Measurements from ENCODE around the gene ISL2. TPM values are rescaled to one million over a fixed set of nuclear protein-coding genes. Genes with fewer than 3 reads are reported as not detected.

Gene ISL2
- total and polyA plus RNA-seq, 9 of the 15 experiments (the other 6 are each of a cell fraction or from before 2014, with no cell fraction given), result 0.15 to 23.7 (median 4.0) TPM

GRCh38 chr15:76346669-76347481 is 10.3 kb downstream of the ISL2 start:
- H3K9me3 ChIP-seq (replicated peaks; ENCODE audit: control insufficient read depth, insufficient read depth, low read depth, low read length), result no peaks in the 10 kb centered on the region
- H3K4me1 ChIP-seq (replicated peaks in 1 of 2; ENCODE audit: control insufficient read depth in 2 of 2, insufficient read depth in 2 of 2, low read length in 2 of 2), result peaks cover 0 to 13% of the 10 kb centered on the region in 2 experiments; a peak in 1 of 5 replicates
- ChIA-PET CTCF (ENCODE audit: low intra/inter-chr PET ratio) (no interaction called here), POLR2A (interaction anchor here (2.6 kb wide), 1 partner anchor 10 kb away, joined by 18 read pairs; the partner anchor contains the start of gene ISL2)
- in situ Hi-C loops (cut with MboI) (no loop called here), intact Hi-C loops (cut with micrococcal nuclease) (no loop called here)
- H3K9me1 ChIP-seq (ENCODE audit: control insufficient read depth, insufficient read depth, low read length), result no peaks in the 10 kb centered on the region
- WGBS (ENCODE audit: insufficient coverage, low coverage, missing lambda C conversion rate), result 96% methylated on average over 15 of the region's 74 CpGs
- no peak overlapping the region for H3K9ac ChIP-seq (ENCODE audit: insufficient read depth in 1 of 2, low read depth in 2 of 2, low read length in 2 of 2)
- no peaks in the 10 kb centered on the region for H3K27me3 ChIP-seq (ENCODE audit: control insufficient read depth in 2 of 2, insufficient read depth in 2 of 2, low read length in 2 of 2)
- BruUV-seq (replicated peaks), result no TSS peak
- no peak overlapping the region for H3K4me3 ChIP-seq
- H3K4me2 ChIP-seq (ENCODE audit: insufficient read depth, low read length), result no peak overlapping the region
- DNase-seq (ENCODE audit: extremely low read depth in 1 of 4, low spot score in 3 of 4), result no peak
- no peak for FAIRE-seq
- peaks cover 24% of the 10 kb centered on the region; the same call in 2 of the 3 replicates for H3K36me3 ChIP-seq (ENCODE audit: control insufficient read depth, insufficient read depth, low read length)
- H3K27ac ChIP-seq (ENCODE audit: extremely low read depth, low read depth, low read length), result no peak overlapping the region
- ATAC-seq, result no peak
- no peak overlapping the region for H2AFZ ChIP-seq (ENCODE audit: low read depth, low read length)
- 0 out of 3 replicates have a peak, but pooled peaks cover 2% of the 10 kb centered on the region for H3K79me2 ChIP-seq (ENCODE audit: control insufficient read depth, insufficient read depth, low read length)
- no peaks in the 10 kb centered on the region for H4K20me1 ChIP-seq (replicated peaks; ENCODE audit: control insufficient read depth, insufficient read depth, low read length)
- no peak for TF ChIP-seq SAP30 (IDR thresholded peaks at IDR 0.05; ENCODE audit: borderline replicate concordance, insufficient read depth, low read depth, low read length, poor library complexity, severe bottlenecking)
- TF ChIP-seq RBFOX2 (IDR thresholded peaks at IDR 0.05; ENCODE audit: low read depth, low read length), result 0 out of 2 replicates have a peak, but pooled peaks have one; percentile 3
- TF ChIP-seq, protein P1, sequence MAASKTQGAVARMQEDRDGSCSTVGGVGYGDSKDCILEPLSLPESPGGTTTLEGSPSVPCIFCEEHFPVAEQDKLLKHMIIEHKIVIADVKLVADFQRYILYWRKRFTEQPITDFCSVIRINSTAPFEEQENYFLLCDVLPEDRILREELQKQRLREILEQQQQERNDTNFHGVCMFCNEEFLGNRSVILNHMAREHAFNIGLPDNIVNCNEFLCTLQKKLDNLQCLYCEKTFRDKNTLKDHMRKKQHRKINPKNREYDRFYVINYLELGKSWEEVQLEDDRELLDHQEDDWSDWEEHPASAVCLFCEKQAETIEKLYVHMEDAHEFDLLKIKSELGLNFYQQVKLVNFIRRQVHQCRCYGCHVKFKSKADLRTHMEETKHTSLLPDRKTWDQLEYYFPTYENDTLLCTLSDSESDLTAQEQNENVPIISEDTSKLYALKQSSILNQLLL (CRISPR knock-in tag; IDR thresholded peaks at IDR 0.05; ENCODE audit: borderline replicate concordance), result no peak
- peak; percentile 16 for TF ChIP-seq POLR2G (IDR thresholded peaks at IDR 0.05; ENCODE audit: low read depth, low read length)
- TF ChIP-seq MED1 (CRISPR knock-in tag; IDR thresholded peaks at IDR 0.05; ENCODE audit: borderline replicate concordance), result no peak
- TF ChIP-seq SRSF1 (IDR thresholded peaks at IDR 0.05; ENCODE audit: low read depth, low read length), result no peak
- no peak for TF ChIP-seq FOXJ2 (tag; IDR thresholded peaks at IDR 0.05)
- TF ChIP-seq RNF2 (IDR thresholded peaks at IDR 0.05), result no peak
- no peak for TF ChIP-seq NCOR1 (IDR thresholded peaks at IDR 0.05)
- TF ChIP-seq, protein P2, sequence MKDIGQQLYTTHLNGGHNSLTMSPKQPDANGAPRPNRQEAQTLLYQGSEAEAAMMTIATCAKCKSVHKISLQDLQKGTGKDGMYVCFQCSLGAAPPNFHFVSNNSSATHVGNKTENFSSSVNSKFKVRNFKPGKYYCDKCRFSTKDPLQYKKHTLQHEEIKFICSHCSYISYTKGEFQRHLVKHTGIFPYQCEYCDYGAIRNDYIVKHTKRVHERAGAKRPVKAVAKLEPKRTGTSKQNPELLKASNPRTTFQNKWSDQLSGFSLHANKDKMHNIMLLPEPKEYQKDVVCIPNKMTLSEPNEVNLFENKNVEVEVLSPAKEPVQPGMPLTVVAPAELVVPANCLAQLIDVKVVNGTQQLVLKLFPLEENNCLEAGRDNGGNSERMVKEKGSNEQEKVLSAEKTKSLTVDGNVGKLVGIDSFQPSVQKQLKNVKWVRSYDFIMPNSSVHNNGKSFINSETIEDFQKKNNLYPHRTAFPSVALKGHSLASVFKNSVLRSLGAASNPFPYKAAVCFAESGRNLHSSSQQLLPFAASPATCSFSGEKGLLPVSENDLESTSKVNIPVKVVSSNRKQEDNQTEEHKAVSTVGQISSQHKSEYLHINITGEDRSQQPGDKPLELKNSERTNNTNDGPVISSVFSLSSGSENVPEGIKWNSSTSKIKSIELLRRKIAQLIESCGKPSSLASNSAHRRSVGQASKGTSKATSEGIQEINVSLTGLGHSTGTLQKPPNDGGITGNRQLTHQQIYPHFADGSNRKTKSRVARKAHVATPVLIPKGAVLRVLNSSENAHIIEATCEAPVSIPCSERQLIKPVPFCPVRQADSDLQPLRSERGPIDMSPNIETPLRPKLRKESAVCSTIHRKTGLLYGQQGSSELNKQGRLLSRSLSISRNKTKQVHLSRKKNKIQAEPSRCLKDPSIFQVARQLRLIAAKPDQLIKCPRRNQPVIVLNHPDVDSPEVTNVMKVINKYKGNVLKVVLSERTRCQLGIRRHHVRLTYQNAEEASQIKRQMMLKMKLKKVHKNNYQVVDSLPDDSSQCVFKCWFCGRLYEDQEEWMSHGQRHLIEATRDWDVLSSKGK (CRISPR knock-in tag; IDR thresholded peaks at IDR 0.05), result no peak
- no peak for TF ChIP-seq BCOR (IDR thresholded peaks at IDR 0.05)
